WTC11 (cell line): ENCODE results near the gene FKBP10. TPM values are rescaled to one million over a fixed set of nuclear protein-coding genes. Genes with fewer than 3 reads are reported as not detected.

Experiments
- ATAC-seq: fragments of 200-7000 bp; cut with Tn5 transposase; 2 replicates; pipeline ENCODE4 v1.10.0; 2021; ENCODE audit warnings: mild to moderate bottlenecking, moderate library complexity
- CTCF ChIA-PET: fragments of 300-600 bp; sonication (Branson Sonifier 250); formaldehyde crosslinking; loops from one replicate; lab custom pipeline; 2021; ENCODE audit warnings: antibody characterized with exemption; lab: Charles Lee
- POLR2A ChIA-PET: fragments of 350-600 bp; sonication (Branson Sonifier 250); formaldehyde crosslinking; loops from one replicate; lab custom pipeline; 2021; ENCODE audit warnings: antibody characterized with exemption; lab: Charles Lee
- DNase-seq: peaks from one replicate; pipeline ENCODE4 v3.0.0; 2021; ENCODE audit warnings: low spot score
- H3K27ac Mint-ChIP-seq: 2 replicates; pipeline ENCODE4 v1.8.0; 2021; ENCODE audit warnings: mixed read lengths
- H3K27me3 Mint-ChIP-seq: 2 replicates; pipeline ENCODE4 v1.8.0; 2021; ENCODE audit warnings: low read depth, mild to moderate bottlenecking, moderate library complexity, mixed read lengths
- H3K36me3 Mint-ChIP-seq: 2 replicates; pipeline ENCODE4 v1.8.0; 2021; ENCODE audit warnings: mixed read lengths
- H3K4me1 Mint-ChIP-seq: 2 replicates; pipeline ENCODE4 v1.8.0; 2022; ENCODE audit warnings: mixed read lengths
- H3K4me3 Mint-ChIP-seq: 2 replicates; pipeline ENCODE4 v1.8.0; 2021; ENCODE audit warnings: mild to moderate bottlenecking, moderate library complexity, mixed read lengths
- H3K9me3 Mint-ChIP-seq: 2 replicates; pipeline ENCODE4 v1.8.0; 2021; ENCODE audit warnings: mixed read lengths
- CBFB ChIP-seq: sonication (generic); formaldehyde crosslinking; IDR thresholded peaks from 2 replicates; pipeline ENCODE4 v1.8.1; 2022; ENCODE audit warnings: mild to moderate bottlenecking, low read depth, missing genetic modification reagents
- CREB1 ChIP-seq: sonication (generic); formaldehyde crosslinking; IDR thresholded peaks from 2 replicates; pipeline ENCODE4 v1.8.0; 2023; ENCODE audit warnings: mild to moderate bottlenecking, missing genetic modification reagents
- ESRRA ChIP-seq: sonication (generic); formaldehyde crosslinking; IDR thresholded peaks from 2 replicates; pipeline ENCODE4 v1.8.1; 2022; ENCODE audit warnings: mild to moderate bottlenecking, missing genetic modification reagents, borderline replicate concordance
- FOXJ3 ChIP-seq: sonication (generic); formaldehyde crosslinking; IDR thresholded peaks from 2 replicates; pipeline ENCODE4 v1.9.0; 2021; ENCODE audit warnings: missing genetic modification reagents, mild to moderate bottlenecking, borderline replicate concordance
- FOXK1 ChIP-seq: sonication (generic); formaldehyde crosslinking; IDR thresholded peaks from 2 replicates; pipeline ENCODE4 v1.8.0; 2022; ENCODE audit warnings: mild to moderate bottlenecking, moderate library complexity, missing genetic modification reagents
- GTF2I ChIP-seq: fragments of 250-450 bp; sonication (Bioruptor Pico); conservative IDR thresholded peaks from 2 replicates; pipeline ENCODE4 v1.4.0; 2021; ENCODE audit warnings: mild to moderate bottlenecking
- HMGXB4 ChIP-seq: sonication (generic); formaldehyde crosslinking; IDR thresholded peaks from 2 replicates; pipeline ENCODE4 v1.8.1; 2023; ENCODE audit warnings: mild to moderate bottlenecking, moderate library complexity, missing genetic modification reagents
- IRF2 ChIP-seq: sonication (generic); formaldehyde crosslinking; IDR thresholded peaks from 2 replicates; pipeline ENCODE4 v1.8.0; 2022; ENCODE audit warnings: low read depth, missing genetic modification reagents, borderline replicate concordance
- JUN ChIP-seq: sonication (generic); formaldehyde crosslinking; IDR thresholded peaks from 2 replicates; pipeline ENCODE4 v1.8.0; 2023; ENCODE audit warnings: mild to moderate bottlenecking, missing genetic modification reagents
- KAT7 ChIP-seq: sonication (generic); formaldehyde crosslinking; IDR thresholded peaks from 2 replicates; pipeline ENCODE4 v1.8.1; 2023; ENCODE audit warnings: missing genetic modification reagents, mild to moderate bottlenecking, borderline replicate concordance
- MYBL2 ChIP-seq: sonication (generic); formaldehyde crosslinking; IDR thresholded peaks from 2 replicates; pipeline ENCODE4 v1.8.1; 2023; ENCODE audit warnings: mild to moderate bottlenecking, moderate library complexity, missing genetic modification reagents
- RORB ChIP-seq: fragments of 250-450 bp; sonication (Bioruptor Pico); IDR thresholded peaks from 2 replicates; pipeline ENCODE4 v1.9.0; 2021; ENCODE audit warnings: mild to moderate bottlenecking
- SMAD4 ChIP-seq: sonication (generic); formaldehyde crosslinking; IDR thresholded peaks from 2 replicates; pipeline ENCODE4 v1.8.0; 2022; ENCODE audit warnings: mild to moderate bottlenecking, missing genetic modification reagents
- TEAD4 ChIP-seq: sonication (generic); formaldehyde crosslinking; IDR thresholded peaks from 2 replicates; pipeline ENCODE4 v1.8.0; 2022; ENCODE audit warnings: mild to moderate bottlenecking, missing genetic modification reagents
- ZNF121 ChIP-seq: sonication (generic); formaldehyde crosslinking; IDR thresholded peaks from 2 replicates; pipeline ENCODE4 v1.8.0; 2023; ENCODE audit warnings: missing genetic modification reagents
- ZNF416 ChIP-seq: fragments of 250-450 bp; sonication (Bioruptor Pico); IDR thresholded peaks from 2 replicates; pipeline ENCODE4 v1.9.0; 2021; ENCODE audit warnings: mild to moderate bottlenecking, inconsistent platforms
- ZNF423 ChIP-seq: fragments of 250-450 bp; sonication (Bioruptor Pico); IDR thresholded peaks from 2 replicates; pipeline ENCODE4 v2.1.2; 2022; ENCODE audit warnings: mild to moderate bottlenecking, moderate library complexity
- ZNF671 ChIP-seq: fragments of 250-450 bp; sonication (Bioruptor Pico); IDR thresholded peaks from 2 replicates; pipeline ENCODE4 v1.8.0; 2021; ENCODE audit warnings: mild to moderate bottlenecking
- total RNA-seq: library from RNA; stranded (reverse); gene quantifications from 3 replicates; pipeline ENCODE4 v1.2.3, GENCODE V29; 2021
- TF ChIP-seq, protein P1 (sequence below): sonication (generic); formaldehyde crosslinking; IDR thresholded peaks from 2 replicates; pipeline ENCODE4 v1.8.1; 2023; ENCODE audit warnings: mild to moderate bottlenecking, missing genetic modification reagents, moderate library complexity
- TF ChIP-seq, protein P2 (sequence below): sonication (generic); formaldehyde crosslinking; IDR thresholded peaks from 2 replicates; pipeline ENCODE4 v1.8.0; 2023; ENCODE audit warnings: missing genetic modification reagents
- TF ChIP-seq, protein P3 (sequence below): fragments of 200-600 bp; IDR thresholded peaks from 2 replicates; pipeline ENCODE4 v1.8.0; 2022; ENCODE audit warnings: antibody characterized with exemption
- TF ChIP-seq, protein P4 (sequence below): fragments of 250-450 bp; sonication (Bioruptor Pico); IDR thresholded peaks from 2 replicates; pipeline ENCODE4 v1.9.0; 2021; ENCODE audit warnings: moderate library complexity, mild to moderate bottlenecking, inconsistent platforms, borderline replicate concordance
- TF ChIP-seq, protein P5 (sequence below): fragments of 250-450 bp; sonication (Bioruptor Pico); IDR thresholded peaks from 2 replicates; pipeline ENCODE4 v1.9.0; 2021; ENCODE audit warnings: mild to moderate bottlenecking

FKBP10 gene
- total RNA-seq, 1 experiment from 2014 or later = 243 TPM

DNA sequence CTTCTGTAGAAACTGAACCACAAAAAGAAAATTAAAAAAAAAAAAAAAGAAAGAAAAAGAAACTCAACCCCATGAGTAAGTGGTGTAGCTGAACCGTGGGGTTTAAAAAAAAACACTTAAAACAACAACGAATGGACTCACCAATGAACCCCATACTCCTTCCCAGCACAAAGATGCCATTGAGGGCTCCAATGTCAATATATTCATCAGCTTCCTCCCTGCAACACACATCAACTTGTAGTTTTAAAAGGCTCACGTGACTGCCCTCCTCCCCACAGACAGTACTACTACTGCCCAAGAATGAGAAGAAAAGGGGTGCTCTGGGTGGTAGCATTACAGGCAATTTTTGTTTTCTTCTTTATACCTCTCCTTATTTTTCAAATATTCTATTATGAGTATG lies 55.8 kb downstream of the FKBP10 start (continued):
- no peak for TF ChIP-seq TEAD4
- TF ChIP-seq ESRRA (CRISPR knock-in tag) = no peak
- TF ChIP-seq, protein P1, sequence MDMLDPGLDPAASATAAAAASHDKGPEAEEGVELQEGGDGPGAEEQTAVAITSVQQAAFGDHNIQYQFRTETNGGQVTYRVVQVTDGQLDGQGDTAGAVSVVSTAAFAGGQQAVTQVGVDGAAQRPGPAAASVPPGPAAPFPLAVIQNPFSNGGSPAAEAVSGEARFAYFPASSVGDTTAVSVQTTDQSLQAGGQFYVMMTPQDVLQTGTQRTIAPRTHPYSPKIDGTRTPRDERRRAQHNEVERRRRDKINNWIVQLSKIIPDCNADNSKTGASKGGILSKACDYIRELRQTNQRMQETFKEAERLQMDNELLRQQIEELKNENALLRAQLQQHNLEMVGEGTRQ = no peak
- TF ChIP-seq, protein P2, sequence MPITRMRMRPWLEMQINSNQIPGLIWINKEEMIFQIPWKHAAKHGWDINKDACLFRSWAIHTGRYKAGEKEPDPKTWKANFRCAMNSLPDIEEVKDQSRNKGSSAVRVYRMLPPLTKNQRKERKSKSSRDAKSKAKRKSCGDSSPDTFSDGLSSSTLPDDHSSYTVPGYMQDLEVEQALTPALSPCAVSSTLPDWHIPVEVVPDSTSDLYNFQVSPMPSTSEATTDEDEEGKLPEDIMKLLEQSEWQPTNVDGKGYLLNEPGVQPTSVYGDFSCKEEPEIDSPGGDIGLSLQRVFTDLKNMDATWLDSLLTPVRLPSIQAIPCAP (CRISPR knock-in tag) = no peak
- TF ChIP-seq CBFB = no peak
- TF ChIP-seq FOXJ3 (CRISPR knock-in tag) = no peak
- TF ChIP-seq KAT7 (CRISPR knock-in tag) = no peak
- TF ChIP-seq ZNF121 (CRISPR knock-in tag) = no peak
- no peak for TF ChIP-seq FOXK1
- TF ChIP-seq ZNF416 (CRISPR knock-in tag) = no peak
- no peak for TF ChIP-seq RORB (CRISPR knock-in tag)
- no peak for TF ChIP-seq HMGXB4 (CRISPR knock-in tag)

DNA sequence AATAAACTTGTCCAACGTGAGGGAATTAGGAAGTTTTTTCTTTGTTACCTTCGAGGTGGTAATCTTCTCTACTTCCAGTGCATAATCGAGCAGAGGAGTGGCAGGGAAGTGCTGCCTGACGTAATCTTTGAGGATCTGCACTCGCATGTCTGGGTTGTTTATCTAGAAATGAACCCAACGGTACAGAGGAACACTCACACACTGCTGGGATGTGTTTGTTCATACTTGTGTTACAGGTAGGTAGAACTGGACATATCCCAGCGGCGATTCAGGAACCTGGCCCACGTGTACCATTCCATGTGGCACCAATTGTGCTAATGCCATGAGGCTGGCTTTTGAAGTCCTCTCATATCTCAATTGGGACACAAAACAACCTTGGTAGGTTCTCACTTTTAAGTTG lies 56.6 kb downstream of the FKBP10 start:
- ChIA-PET POLR2A (no interaction called here), CTCF (interaction anchor here (0.6 kb wide), 1 partner anchor 86 kb away, joined by 4 read pairs; no protein-coding TSS in a partner anchor)
- ATAC-seq (no peak), DNase-seq (no peak)
- H3K36me3 Mint-ChIP-seq = peaks cover 73% of the 10 kb centered on the region
- H3K27me3 Mint-ChIP-seq = no peaks in the 10 kb centered on the region
- H3K4me3 Mint-ChIP-seq = no peak overlapping the region
- no peaks in the 10 kb centered on the region for H3K9me3 Mint-ChIP-seq
- TF ChIP-seq JUN = no peak
- no peak for TF ChIP-seq ZNF423 (CRISPR knock-in tag)
- TF ChIP-seq CREB1 (CRISPR knock-in tag) = no peak
- no peak for TF ChIP-seq ZNF416 (CRISPR knock-in tag)
- TF ChIP-seq, all 79 proteins: peak for 0
- Mint-ChIP-seq H3K4me1 (peaks cover 3% of the 10 kb centered on the region; the same call in 1 of the 2 replicates), H3K27ac (no peak overlapping the region)

GRCh38 chr17:41870097-41870496 lies 57.3 kb downstream of the FKBP10 start:
- DNase-seq (no peak), ATAC-seq (no peak)
- ChIA-PET CTCF (interaction anchor here (0.6 kb wide), 1 partner anchor 86 kb away, joined by 4 read pairs; no protein-coding TSS in a partner anchor), POLR2A (no interaction called here)
- peaks cover 3% of the 10 kb centered on the region; the same call in 1 of the 2 replicates for H3K4me1 Mint-ChIP-seq
- peaks cover 80% of the 10 kb centered on the region for H3K36me3 Mint-ChIP-seq
- H3K4me3 Mint-ChIP-seq = no peak overlapping the region
- H3K27me3 Mint-ChIP-seq = no peaks in the 10 kb centered on the region
- TF ChIP-seq ZNF671 (no peak), MYBL2 (CRISPR knock-in tag) (no peak)
- H3K9me3 Mint-ChIP-seq = no peaks in the 10 kb centered on the region
- H3K27ac Mint-ChIP-seq = no peak overlapping the region

GRCh38 chr17:41870627-41871026 lies 57.8 kb downstream of the FKBP10 start:
- H3K27ac Mint-ChIP-seq = no peak overlapping the region
- H3K27me3 Mint-ChIP-seq = no peaks in the 10 kb centered on the region
- H3K36me3 Mint-ChIP-seq = peaks cover 83% of the 10 kb centered on the region
- ATAC-seq (no peak), DNase-seq (no peak)
- ChIA-PET POLR2A (no interaction called here), CTCF (no interaction called here)
- H3K4me1 Mint-ChIP-seq = peaks cover under 1% of the 10 kb centered on the region; the same call in 1 of the 2 replicates
- H3K4me3 Mint-ChIP-seq = no peak overlapping the region
- no peaks in the 10 kb centered on the region for H3K9me3 Mint-ChIP-seq
- TF ChIP-seq ESRRA (CRISPR knock-in tag) (no peak), ZNF423 (CRISPR knock-in tag) (no peak), IRF2 (no peak), SMAD4 (CRISPR knock-in tag) (no peak), GTF2I (CRISPR knock-in tag) (no peak), TEAD4 (no peak)
- TF ChIP-seq, protein P3, sequence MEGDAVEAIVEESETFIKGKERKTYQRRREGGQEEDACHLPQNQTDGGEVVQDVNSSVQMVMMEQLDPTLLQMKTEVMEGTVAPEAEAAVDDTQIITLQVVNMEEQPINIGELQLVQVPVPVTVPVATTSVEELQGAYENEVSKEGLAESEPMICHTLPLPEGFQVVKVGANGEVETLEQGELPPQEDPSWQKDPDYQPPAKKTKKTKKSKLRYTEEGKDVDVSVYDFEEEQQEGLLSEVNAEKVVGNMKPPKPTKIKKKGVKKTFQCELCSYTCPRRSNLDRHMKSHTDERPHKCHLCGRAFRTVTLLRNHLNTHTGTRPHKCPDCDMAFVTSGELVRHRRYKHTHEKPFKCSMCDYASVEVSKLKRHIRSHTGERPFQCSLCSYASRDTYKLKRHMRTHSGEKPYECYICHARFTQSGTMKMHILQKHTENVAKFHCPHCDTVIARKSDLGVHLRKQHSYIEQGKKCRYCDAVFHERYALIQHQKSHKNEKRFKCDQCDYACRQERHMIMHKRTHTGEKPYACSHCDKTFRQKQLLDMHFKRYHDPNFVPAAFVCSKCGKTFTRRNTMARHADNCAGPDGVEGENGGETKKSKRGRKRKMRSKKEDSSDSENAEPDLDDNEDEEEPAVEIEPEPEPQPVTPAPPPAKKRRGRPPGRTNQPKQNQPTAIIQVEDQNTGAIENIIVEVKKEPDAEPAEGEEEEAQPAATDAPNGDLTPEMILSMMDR = no peak
- TF ChIP-seq, protein P4, sequence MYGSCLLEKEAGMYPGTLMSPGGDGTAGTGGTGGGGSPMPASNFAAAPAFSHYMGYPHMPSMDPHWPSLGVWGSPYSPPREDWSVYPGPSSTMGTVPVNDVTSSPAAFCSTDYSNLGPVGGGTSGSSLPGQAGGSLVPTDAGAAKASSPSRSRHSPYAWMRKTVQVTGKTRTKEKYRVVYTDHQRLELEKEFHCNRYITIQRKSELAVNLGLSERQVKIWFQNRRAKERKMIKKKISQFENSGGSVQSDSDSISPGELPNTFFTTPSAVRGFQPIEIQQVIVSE = no peak
- TF ChIP-seq, protein P5, sequence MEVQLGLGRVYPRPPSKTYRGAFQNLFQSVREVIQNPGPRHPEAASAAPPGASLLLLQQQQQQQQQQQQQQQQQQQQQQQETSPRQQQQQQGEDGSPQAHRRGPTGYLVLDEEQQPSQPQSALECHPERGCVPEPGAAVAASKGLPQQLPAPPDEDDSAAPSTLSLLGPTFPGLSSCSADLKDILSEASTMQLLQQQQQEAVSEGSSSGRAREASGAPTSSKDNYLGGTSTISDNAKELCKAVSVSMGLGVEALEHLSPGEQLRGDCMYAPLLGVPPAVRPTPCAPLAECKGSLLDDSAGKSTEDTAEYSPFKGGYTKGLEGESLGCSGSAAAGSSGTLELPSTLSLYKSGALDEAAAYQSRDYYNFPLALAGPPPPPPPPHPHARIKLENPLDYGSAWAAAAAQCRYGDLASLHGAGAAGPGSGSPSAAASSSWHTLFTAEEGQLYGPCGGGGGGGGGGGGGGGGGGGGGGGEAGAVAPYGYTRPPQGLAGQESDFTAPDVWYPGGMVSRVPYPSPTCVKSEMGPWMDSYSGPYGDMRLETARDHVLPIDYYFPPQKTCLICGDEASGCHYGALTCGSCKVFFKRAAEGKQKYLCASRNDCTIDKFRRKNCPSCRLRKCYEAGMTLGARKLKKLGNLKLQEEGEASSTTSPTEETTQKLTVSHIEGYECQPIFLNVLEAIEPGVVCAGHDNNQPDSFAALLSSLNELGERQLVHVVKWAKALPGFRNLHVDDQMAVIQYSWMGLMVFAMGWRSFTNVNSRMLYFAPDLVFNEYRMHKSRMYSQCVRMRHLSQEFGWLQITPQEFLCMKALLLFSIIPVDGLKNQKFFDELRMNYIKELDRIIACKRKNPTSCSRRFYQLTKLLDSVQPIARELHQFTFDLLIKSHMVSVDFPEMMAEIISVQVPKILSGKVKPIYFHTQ = no peak
